SJCRH30 (cell line): ENCODE measurements around the gene BID. TPM values are rescaled to one million over a fixed set of nuclear protein-coding genes. Genes with fewer than 3 reads are reported as not detected.

ENCODE experiments used
- DNase-seq, 2 experiments: peaks; one replicate each; pipeline ENCODE4 v3.0.0-alpha.2; 2015 to 2020
- H3K27ac ChIP-seq: fragments of 250-450 bp; sonication (Bioruptor Pico); 2 replicates; pipeline ENCODE4 v1.5.1; 2020; ENCODE audit warnings: mild to moderate bottlenecking, moderate library complexity
- H3K27me3 ChIP-seq: fragments of 250-450 bp; sonication (Bioruptor Pico); 2 replicates; pipeline ENCODE4 v1.5.1; 2020; ENCODE audit warnings: mild to moderate bottlenecking, moderate library complexity
- H3K36me3 ChIP-seq: fragments of 250-450 bp; sonication (Bioruptor Pico); 2 replicates; pipeline ENCODE4 v1.5.1; 2020; ENCODE audit warnings: mild to moderate bottlenecking, moderate library complexity
- H3K4me1 ChIP-seq: fragments of 250-450 bp; sonication (Bioruptor Pico); 2 replicates; pipeline ENCODE4 v1.5.1; 2020; ENCODE audit warnings: mild to moderate bottlenecking, moderate library complexity
- H3K4me3 ChIP-seq: fragments of 250-450 bp; sonication (Bioruptor Pico); 2 replicates; pipeline ENCODE4 v1.5.1; 2020; ENCODE audit warnings: mild to moderate bottlenecking, moderate library complexity
- H3K9me3 ChIP-seq: fragments of 250-450 bp; sonication (Bioruptor Pico); replicated peaks from 2 replicates; pipeline ENCODE4 v1.5.1; 2020; ENCODE audit warnings: mild to moderate bottlenecking, moderate library complexity
- total RNA-seq: library from RNA; depleted of rRNA; stranded (reverse); fragments of >200 nt; shearing (Covaris generic); gene quantifications from 2 replicates; pipeline ENCODE4 v1.2.3, GENCODE V29; 2014

Gene BID
- total RNA-seq, 1 experiment from 2014 or later: 39.9 TPM

GRCh38 chr22:17792854-17793434 is 18.7 kb upstream of the BID start:
- H3K4me3 ChIP-seq: no peak overlapping the region
- DNase-seq: no peak
- H3K27ac ChIP-seq: no peak overlapping the region
- H3K9me3 ChIP-seq: no peaks in the 10 kb centered on the region
- H3K4me1 ChIP-seq: no peaks in the 10 kb centered on the region
- no peaks in the 10 kb centered on the region for H3K36me3 ChIP-seq
- no peaks in the 10 kb centered on the region for H3K27me3 ChIP-seq

GRCh38 chr22:17792299-17792698 is 18.0 kb upstream of the BID start:
- Histone ChIP-seq H3K4me1 (peaks cover 2% of the 10 kb centered on the region; the same call in 1 of the 2 replicates), H3K36me3 (no peaks in the 10 kb centered on the region), H3K27me3 (no peaks in the 10 kb centered on the region), H3K9me3 (no peaks in the 10 kb centered on the region), H3K4me3 (no peak overlapping the region), H3K27ac (no peak overlapping the region)
- no peak for DNase-seq

- Histone ChIP-seq H3K27ac (no peak overlapping the region), H3K36me3 (no peaks in the 10 kb centered on the region), H3K4me3 (no peak overlapping the region), H3K4me1 (peaks cover 13% of the 10 kb centered on the region), H3K27me3 (no peaks in the 10 kb centered on the region), H3K9me3 (no peaks in the 10 kb centered on the region)
- no peak for DNase-seq
These were observed 16.9 kb upstream of the BID start for GRCh38 chr22:17791196-17791595.

- Histone ChIP-seq H3K4me1 (peaks cover 13% of the 10 kb centered on the region), H3K4me3 (no peak overlapping the region), H3K36me3 (no peaks in the 10 kb centered on the region), H3K27me3 (no peaks in the 10 kb centered on the region), H3K9me3 (no peaks in the 10 kb centered on the region), H3K27ac (no peak overlapping the region)
- no peak for DNase-seq
These were observed 15.3 kb upstream of the BID start for GRCh38 chr22:17789379-17790200.

- Histone ChIP-seq H3K36me3 (no peaks in the 10 kb centered on the region), H3K9me3 (no peaks in the 10 kb centered on the region), H3K27ac (no peak overlapping the region), H3K4me1 (peaks cover 13% of the 10 kb centered on the region), H3K27me3 (no peaks in the 10 kb centered on the region), H3K4me3 (no peak overlapping the region)
- no peak for DNase-seq
These were observed 14.5 kb upstream of the BID start for GRCh38 chr22:17788528-17789378.

- H3K4me1 ChIP-seq: peaks cover 13% of the 10 kb centered on the region
- no peaks in the 10 kb centered on the region for H3K36me3 ChIP-seq
- no peak for DNase-seq
- no peak overlapping the region for H3K27ac ChIP-seq
- no peaks in the 10 kb centered on the region for H3K27me3 ChIP-seq
- no peak overlapping the region for H3K4me3 ChIP-seq
- H3K9me3 ChIP-seq: no peaks in the 10 kb centered on the region
These were observed 13.6 kb upstream of the BID start for GRCh38 chr22:17787716-17788330.

- no peak overlapping the region; the same call in 1 of the 2 replicates for H3K27ac ChIP-seq
- no peaks in the 10 kb centered on the region for H3K9me3 ChIP-seq
- H3K36me3 ChIP-seq: no peaks in the 10 kb centered on the region
- H3K27me3 ChIP-seq: no peaks in the 10 kb centered on the region
- peaks cover 13% of the 10 kb centered on the region for H3K4me1 ChIP-seq
- no peak for DNase-seq
- H3K4me3 ChIP-seq: no peak overlapping the region
These were observed 13.0 kb upstream of the BID start for GRCh38 chr22:17787241-17787640.

GRCh38 chr22:17786435-17787161 is 12.3 kb upstream of the BID start:
- Histone ChIP-seq H3K4me3 (no peak overlapping the region), H3K27me3 (no peaks in the 10 kb centered on the region), H3K36me3 (no peaks in the 10 kb centered on the region), H3K9me3 (no peaks in the 10 kb centered on the region), H3K4me1 (peaks cover 13% of the 10 kb centered on the region), H3K27ac (no peak overlapping the region; the same call in 1 of the 2 replicates)
- peak; percentile 79 to 80 for DNase-seq

- peak; percentile 44 to 58 for DNase-seq
- H3K9me3 ChIP-seq: no peaks in the 10 kb centered on the region
- H3K4me1 ChIP-seq: peaks cover 17% of the 10 kb centered on the region
- no peak overlapping the region for H3K4me3 ChIP-seq
- H3K27ac ChIP-seq: no peak overlapping the region
- no peaks in the 10 kb centered on the region for H3K36me3 ChIP-seq
- H3K27me3 ChIP-seq: no peaks in the 10 kb centered on the region
These were observed 11.2 kb upstream of the BID start for GRCh38 chr22:17785185-17786184.

GRCh38 chr22:17784776-17785175 is 10.5 kb upstream of the BID start:
- Histone ChIP-seq H3K4me1 (peaks cover 22% of the 10 kb centered on the region), H3K4me3 (no peak overlapping the region), H3K27ac (no peak overlapping the region), H3K27me3 (peaks cover 6% of the 10 kb centered on the region; the same call in 1 of the 2 replicates), H3K36me3 (no peaks in the 10 kb centered on the region), H3K9me3 (0 out of 2 replicates have a peak, but pooled peaks cover 3% of the 10 kb centered on the region)
- no peak for DNase-seq

GRCh38 chr22:17783773-17784480 is 9.7 kb upstream of the BID start:
- Histone ChIP-seq H3K36me3 (no peaks in the 10 kb centered on the region), H3K4me1 (peaks cover 22% of the 10 kb centered on the region), H3K27me3 (peaks cover 14% of the 10 kb centered on the region; the same call in 1 of the 2 replicates), H3K4me3 (no peak overlapping the region), H3K9me3 (0 out of 2 replicates have a peak, but pooled peaks cover 3% of the 10 kb centered on the region), H3K27ac (no peak overlapping the region)
- DNase-seq: no peak

GRCh38 chr22:17783312-17783711 is 9.0 kb upstream of the BID start:
- no peak for DNase-seq
- peaks cover 15% of the 10 kb centered on the region; the same call in 1 of the 2 replicates for H3K27me3 ChIP-seq
- H3K27ac ChIP-seq: no peak overlapping the region
- no peaks in the 10 kb centered on the region for H3K36me3 ChIP-seq
- H3K9me3 ChIP-seq: 0 out of 2 replicates have a peak, but pooled peaks cover 3% of the 10 kb centered on the region
- H3K4me1 ChIP-seq: peaks cover 22% of the 10 kb centered on the region
- H3K4me3 ChIP-seq: no peak overlapping the region
